Renal cortical epithelial cell (primary cell): ENCODE data around the gene KBTBD6. TPM values are rescaled to one million over a fixed set of nuclear protein-coding genes. Genes with fewer than 3 reads are reported as not detected.
A peak's percentile ranks its signal among the peaks of the same experiment; 100 is the strongest.
"Not testable (repeated sequence)": the region's sequence is repeated elsewhere in the genome, so short reads cannot be mapped to it uniquely, and the experiment has no call there.

Source experiments
- DNase-seq: peaks from one replicate; pipeline ENCODE4 v3.0.0-alpha.2; 2011; ENCODE audit warnings: low read depth
- total RNA-seq: library from RNA; depleted of rRNA; stranded (reverse); fragments of >200 nt; gene quantifications from 2 replicates; pipeline ENCODE4 v1.2.3, GENCODE V29; 2014

Gene KBTBD6, protein sequence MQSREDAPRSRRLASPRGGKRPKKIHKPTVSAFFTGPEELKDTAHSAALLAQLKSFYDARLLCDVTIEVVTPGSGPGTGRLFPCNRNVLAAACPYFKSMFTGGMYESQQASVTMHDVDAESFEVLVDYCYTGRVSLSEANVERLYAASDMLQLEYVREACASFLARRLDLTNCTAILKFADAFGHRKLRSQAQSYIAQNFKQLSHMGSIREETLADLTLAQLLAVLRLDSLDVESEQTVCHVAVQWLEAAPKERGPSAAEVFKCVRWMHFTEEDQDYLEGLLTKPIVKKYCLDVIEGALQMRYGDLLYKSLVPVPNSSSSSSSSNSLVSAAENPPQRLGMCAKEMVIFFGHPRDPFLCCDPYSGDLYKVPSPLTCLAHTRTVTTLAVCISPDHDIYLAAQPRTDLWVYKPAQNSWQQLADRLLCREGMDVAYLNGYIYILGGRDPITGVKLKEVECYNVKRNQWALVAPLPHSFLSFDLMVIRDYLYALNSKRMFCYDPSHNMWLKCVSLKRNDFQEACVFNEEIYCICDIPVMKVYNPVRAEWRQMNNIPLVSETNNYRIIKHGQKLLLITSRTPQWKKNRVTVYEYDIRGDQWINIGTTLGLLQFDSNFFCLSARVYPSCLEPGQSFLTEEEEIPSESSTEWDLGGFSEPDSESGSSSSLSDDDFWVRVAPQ
- 7.1 and 17.7 TPM in 2 replicates for total RNA-seq

- DNase-seq: peak; percentile 98
Measured at GRCh38 chr13:41132512-41133152, at the start of gene KBTBD6. KBTBD6 (minus strand) TSS chr13:41132802; CDS start chr13:41132511, 291 bp downstream.

DNA sequence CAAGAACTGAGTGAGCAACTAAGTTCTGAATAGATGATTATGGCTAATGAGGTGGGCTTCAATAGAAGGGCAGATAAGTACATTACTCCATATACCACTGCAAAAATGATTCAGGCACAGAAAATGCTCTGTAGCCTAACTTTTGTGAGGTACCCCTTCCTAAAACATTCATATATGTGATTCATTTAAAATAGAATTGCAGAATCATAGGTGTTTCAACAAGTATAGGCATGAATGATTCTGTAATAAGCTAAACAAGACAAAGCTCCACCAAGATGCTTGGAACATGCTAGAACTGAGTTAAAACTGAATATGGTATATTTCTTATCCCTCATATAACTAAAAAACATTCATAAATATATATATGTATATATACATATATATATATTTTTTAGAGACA, 49.6 kb upstream of the KBTBD6 start:
- DNase-seq: no peak

- peak; percentile 29 for DNase-seq
Measured at GRCh38 chr13:41179593-41180250, 47.1 kb upstream of the KBTBD6 start.

- peak; percentile 15 for DNase-seq
Measured at GRCh38 chr13:41178040-41178439, 45.4 kb upstream of the KBTBD6 start.

GRCh38 chr13:41177616-41178015, 45.0 kb upstream of the KBTBD6 start:
- DNase-seq: no peak

GRCh38 chr13:41175576-41175975, 43.0 kb upstream of the KBTBD6 start:
- DNase-seq: not testable (repeated sequence)

GRCh38 chr13:41162151-41162550, 29.5 kb upstream of the KBTBD6 start:
- no peak for DNase-seq

GRCh38 chr13:41159174-41159573, 26.6 kb upstream of the KBTBD6 start:
- no peak for DNase-seq

GRCh38 chr13:41157048-41157717, 24.6 kb upstream of the KBTBD6 start:
- no peak for DNase-seq

- DNase-seq: no peak
Measured at GRCh38 chr13:41156620-41157019, 24.0 kb upstream of the KBTBD6 start.

DNA sequence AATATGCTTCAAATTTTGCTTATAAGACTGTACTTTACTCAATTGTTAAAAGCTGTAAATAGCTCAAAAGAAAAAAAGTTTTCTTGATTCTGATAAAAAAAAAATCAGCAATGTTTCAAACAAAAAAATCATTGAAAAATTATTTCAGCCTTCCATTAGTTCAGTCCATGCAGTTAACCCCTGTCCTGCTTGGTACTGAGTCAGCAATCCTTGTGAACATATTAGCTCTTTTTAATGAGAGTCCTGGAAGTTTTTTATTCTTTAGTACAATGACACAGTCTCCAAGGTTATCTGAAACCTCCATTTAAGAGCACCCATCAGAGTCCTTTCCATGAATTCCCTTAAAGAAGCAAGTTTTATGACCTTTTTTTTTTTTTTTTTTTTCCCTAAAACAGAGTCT, 21.4 kb upstream of the KBTBD6 start:
- DNase-seq: no peak

DNA sequence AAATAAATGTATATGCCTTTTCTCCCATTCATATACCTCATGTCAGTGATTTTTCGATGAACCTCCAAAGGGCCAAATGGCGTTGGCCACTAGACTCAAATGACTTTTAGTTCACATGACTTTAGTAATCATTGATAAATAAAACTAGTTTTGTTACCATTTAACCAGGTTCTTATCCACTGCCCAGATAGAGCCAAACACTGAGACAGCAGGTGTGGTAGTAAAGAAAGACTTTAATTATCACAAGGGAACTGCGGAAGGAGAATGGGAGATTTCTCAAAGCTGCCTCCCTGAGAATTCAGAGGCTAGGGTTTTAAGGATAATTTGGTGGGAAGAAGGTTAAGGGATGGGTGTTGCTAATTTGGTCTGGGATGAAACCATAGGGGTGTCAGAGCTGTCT, 19.4 kb upstream of the KBTBD6 start:
- no peak for DNase-seq

GRCh38 chr13:41150058-41150457, 17.5 kb upstream of the KBTBD6 start:
- DNase-seq: no peak

- no peak for DNase-seq
Measured at GRCh38 chr13:41148419-41149283, 16.0 kb upstream of the KBTBD6 start.

DNA sequence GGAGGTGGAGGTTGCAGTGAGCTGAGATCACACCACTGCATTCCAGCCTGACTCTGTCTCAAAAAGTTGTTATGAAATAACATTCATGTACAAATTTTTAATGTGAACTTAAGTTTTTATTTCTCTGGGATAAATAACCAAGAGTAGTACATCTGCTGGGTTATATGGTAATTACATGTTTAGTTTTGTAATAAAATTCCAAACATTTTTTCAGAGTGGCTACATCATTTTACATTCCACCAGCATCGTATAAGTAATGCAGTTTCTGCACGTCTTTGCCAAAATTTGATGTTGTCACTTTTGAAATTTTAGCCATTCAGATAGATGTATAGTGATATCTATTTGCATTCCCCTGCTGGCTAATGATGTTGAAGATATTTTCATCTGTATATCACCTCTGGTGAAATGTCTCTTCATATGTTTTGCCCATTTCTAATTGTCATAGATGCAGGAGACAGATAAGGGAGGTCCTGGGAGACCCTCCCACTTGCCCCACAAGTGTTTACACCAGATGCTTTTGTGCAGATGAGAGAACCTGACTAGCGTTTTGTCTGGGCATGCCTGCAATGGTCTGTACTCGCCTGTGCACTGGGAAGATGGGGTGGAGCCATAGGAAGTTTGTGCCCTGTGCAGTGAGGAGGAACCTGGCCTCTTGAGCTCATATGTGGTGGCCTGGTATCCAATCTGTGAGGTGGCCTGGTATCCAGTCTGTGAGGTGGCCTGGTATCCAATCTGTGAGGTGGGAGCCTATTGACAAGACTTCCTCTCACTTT, 12.7 kb upstream of the KBTBD6 start:
- DNase-seq: no peak

GRCh38 chr13:41144576-41144975, 12.0 kb upstream of the KBTBD6 start:
- no peak for DNase-seq

DNA sequence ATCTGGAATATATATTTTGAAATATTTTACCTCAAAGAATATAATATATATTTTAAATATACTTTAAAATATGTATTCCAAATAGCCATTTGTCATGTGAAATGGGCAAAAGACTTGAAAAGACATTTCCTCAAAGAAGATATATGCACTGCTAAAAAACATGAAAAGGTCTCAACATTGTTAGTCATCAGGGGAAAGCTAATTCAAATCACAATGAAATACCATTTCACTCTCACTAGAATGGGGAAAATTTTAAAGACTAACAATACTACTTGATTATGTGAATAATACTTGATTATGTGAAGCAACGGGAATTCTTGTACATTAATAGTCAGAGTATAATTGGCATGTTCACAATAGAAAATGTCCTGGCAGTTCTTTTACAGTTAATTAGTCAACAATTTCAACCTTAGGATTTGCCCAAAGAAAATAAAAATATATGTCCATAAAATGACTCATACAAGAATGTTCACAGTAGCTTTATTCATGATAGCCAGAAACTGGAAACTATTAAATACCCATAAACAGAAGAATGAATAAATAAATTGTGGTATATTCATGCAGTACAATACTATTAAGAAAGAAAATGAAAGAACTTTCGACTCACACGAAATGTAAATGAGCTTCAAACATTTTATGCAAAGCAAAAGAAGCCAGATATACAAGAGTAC, 6.8 kb upstream of the KBTBD6 start:
- DNase-seq: peak; percentile 95

DNA sequence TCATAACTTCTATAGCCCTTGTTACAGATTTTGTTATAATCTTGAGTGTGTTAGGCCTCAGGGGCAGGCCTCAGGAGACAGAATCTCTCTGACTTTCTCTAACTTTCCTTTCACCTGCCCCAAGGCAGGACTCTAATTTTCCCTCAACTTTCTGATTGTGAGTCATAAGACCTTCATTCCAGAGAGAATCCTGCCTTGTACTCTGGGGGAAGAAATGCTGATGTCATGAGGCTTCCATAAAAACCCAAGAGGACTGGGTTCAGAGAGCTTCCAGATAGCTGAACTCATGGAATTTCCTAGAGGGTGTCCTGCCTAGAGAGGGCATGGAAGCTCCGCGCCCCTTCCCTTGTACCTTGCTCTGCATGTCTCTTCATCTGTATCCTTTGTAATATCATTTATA, 5.3 kb upstream of the KBTBD6 start:
- peak; percentile 92 for DNase-seq

DNA sequence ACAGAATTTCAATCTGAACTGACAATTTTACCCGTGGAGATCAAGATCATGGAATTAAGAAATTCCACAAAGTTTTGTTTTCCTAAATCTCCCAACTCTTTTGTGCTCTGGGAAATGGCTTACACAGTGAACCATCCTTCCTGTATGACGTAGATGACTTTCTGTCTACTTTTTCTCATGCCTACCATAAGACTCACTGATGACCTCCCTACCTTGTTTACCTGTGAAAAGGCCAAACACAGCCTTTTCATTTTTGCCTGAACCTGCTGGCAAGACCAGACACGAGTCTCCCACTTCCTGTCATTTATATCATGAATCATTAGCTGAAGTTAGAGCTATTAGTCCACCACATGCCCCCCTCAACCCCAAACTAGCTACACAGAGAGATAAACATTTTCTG, 4.6 kb upstream of the KBTBD6 start:
- DNase-seq: peak; percentile 61
